ENCODE results near the gene ATP2A2. TPM values are rescaled to one million over a fixed set of nuclear protein-coding genes. Genes with fewer than 3 reads are reported as not detected.

Gene ATP2A2
- total RNA-seq, 4 donors from 2014 or later, result 116 to 238 (median 132) TPM

GRCh38 chr12:110340706-110341105, 59.7 kb downstream of the ATP2A2 start:
- ATAC-seq (ENCODE audit: low FRiP score), result no peak

GRCh38 chr12:110342157-110342556, 61.1 kb downstream of the ATP2A2 start:
- no peak for ATAC-seq (ENCODE audit: low FRiP score)
- DNase-seq (ENCODE audit: low spot score), result no peak
- no peak for TF ChIP-seq CTCF (IDR thresholded peaks at IDR 0.05)

More at GRCh38 chr12:110340706-110341105, 59.7 kb downstream of the ATP2A2 start:
- DNase-seq (ENCODE audit: low spot score), result no peak
- TF ChIP-seq CTCF (IDR thresholded peaks at IDR 0.05), result no peak

DNA sequence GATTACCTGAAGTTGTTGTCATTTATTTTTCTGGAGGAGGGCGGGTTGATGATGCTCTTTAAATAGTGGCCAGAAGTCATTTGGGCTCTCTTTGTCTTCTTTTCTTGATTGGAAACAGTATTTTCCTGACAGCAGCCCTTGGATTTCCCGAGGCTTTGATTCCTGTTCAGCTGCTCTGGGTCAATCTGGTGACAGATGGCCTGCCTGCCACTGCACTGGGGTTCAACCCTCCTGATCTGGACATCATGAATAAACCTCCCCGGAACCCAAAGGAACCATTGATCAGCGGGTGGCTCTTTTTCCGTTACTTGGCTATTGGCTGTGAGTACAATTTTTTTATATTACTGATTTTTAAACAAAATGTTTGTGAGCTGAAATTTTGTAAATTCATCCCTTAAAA, 62.1 kb downstream of the ATP2A2 start:
- ATAC-seq (ENCODE audit: low FRiP score), result no peak
- no peak for DNase-seq (ENCODE audit: low spot score)
- no peak for TF ChIP-seq CTCF (IDR thresholded peaks at IDR 0.05)

GRCh38 chr12:110343736-110344555, 62.9 kb downstream of the ATP2A2 start:
- no peak for ATAC-seq (ENCODE audit: low FRiP score)
- DNase-seq (ENCODE audit: low spot score), result no peak
- TF ChIP-seq CTCF (IDR thresholded peaks at IDR 0.05), result no peak

DNA sequence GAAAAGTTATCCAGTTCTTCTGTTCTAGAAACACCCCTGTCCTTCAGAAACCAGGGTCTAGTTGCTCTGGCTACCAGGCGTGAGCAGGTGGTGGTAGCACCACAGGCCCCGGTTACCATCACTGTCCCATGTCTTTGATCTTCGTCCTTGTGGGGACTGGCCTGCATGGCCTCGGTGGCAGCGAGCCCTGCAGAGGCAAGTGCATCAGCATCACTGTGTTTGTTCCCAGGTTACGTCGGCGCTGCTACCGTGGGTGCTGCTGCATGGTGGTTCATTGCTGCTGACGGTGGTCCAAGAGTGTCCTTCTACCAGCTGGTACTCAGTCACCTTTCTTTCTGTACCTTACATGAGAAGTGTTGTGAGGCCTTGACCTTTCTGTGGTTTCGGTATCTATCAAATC, 63.6 kb downstream of the ATP2A2 start:
- DNase-seq (ENCODE audit: low spot score), result no peak
- no peak for TF ChIP-seq CTCF (IDR thresholded peaks at IDR 0.05)
- ATAC-seq (ENCODE audit: low FRiP score), result no peak

GRCh38 chr12:110345176-110345661, 64.2 kb downstream of the ATP2A2 start:
- no peak for TF ChIP-seq CTCF (IDR thresholded peaks at IDR 0.05)
- ATAC-seq (ENCODE audit: low FRiP score) (no peak), DNase-seq (ENCODE audit: low spot score) (no peak)

- TF ChIP-seq CTCF (IDR thresholded peaks at IDR 0.05), result no peak
- DNase-seq (ENCODE audit: low spot score), result no peak
- no peak for ATAC-seq (ENCODE audit: low FRiP score)
Observed at GRCh38 chr12:110345963-110346362, 64.9 kb downstream of the ATP2A2 start.
